Measurements from ENCODE around the gene SPESP1.

Gene SPESP1

GRCh38 chr15:68900027-68900426 lies 30.3 kb upstream of the SPESP1 start:
- no peak for TF ChIP-seq CTCF (IDR thresholded peaks at IDR 0.05)

GRCh38 chr15:68907396-68907923 lies 22.9 kb upstream of the SPESP1 start:
- no peak for TF ChIP-seq CTCF (IDR thresholded peaks at IDR 0.05)

GRCh38 chr15:68909601-68910100 lies 20.7 kb upstream of the SPESP1 start:
- no peak for TF ChIP-seq CTCF (IDR thresholded peaks at IDR 0.05)

- no peak for TF ChIP-seq CTCF (IDR thresholded peaks at IDR 0.05)
Observed at GRCh38 chr15:68910341-68910740, 20.0 kb upstream of the SPESP1 start.

GRCh38 chr15:68910816-68911215 lies 19.5 kb upstream of the SPESP1 start:
- no peak for TF ChIP-seq CTCF (IDR thresholded peaks at IDR 0.05)

- TF ChIP-seq CTCF (IDR thresholded peaks at IDR 0.05) = no peak
Observed at GRCh38 chr15:68921926-68922325, 8.4 kb upstream of the SPESP1 start.

- peak; percentile 94 for TF ChIP-seq CTCF (IDR thresholded peaks at IDR 0.05)
Observed at GRCh38 chr15:68924866-68925560, 5.3 kb upstream of the SPESP1 start.

Data from LNCAP (cell line).